SW 1271 (cell line): ENCODE measurements around the gene FBLN2.

Source experiments
- DNase-seq, 2 experiments: peaks; one replicate each; lab custom pipeline; 2025; lab: John Stamatoyannopoulos, UW

The FBLN2 gene

DNA sequence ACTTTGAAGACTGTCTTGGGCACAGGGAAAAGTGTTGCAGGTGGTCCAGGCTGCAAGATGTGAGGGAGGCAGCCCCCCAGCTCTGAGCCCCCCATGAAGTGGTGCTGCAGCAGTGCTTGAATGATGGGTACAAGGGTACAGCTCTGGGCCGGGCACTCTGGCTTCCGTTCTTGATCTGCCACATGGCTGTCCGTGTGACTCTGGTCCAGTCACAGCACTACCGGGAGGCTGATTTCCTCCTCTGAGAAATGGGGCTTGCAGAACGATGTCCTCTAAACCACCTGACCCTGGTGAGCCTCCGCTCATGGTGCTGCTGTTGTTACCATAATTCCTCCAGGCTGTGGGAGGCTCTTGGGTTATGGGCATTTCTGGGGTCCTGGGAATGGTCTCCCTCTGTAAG, 75.1 kb downstream of the FBLN2 start:
- DNase-seq: no peak

DNA sequence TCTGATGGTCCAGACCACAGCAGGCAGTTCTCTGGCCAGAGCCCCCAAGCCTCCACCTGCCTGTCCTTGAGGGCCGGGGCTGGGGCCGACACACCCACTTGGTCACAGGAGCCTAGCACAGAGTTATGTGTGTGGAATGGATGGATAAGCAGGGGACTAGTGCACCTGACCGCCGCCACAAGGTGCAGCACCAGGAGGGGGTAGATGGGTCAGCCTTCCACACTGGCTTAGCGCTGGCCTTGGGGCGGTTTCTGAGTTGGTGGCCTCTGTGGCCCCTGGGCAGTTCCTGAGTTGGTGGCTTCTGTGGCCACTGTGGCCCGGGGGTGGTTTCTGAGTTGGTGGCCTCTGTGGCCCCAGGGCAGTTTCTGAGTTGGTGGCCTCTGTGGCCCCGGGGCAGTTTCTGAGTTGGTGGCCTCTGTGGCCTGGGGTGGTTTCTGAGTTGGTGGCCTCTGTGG, 75.8 kb downstream of the FBLN2 start:
- DNase-seq: no peak

DNA sequence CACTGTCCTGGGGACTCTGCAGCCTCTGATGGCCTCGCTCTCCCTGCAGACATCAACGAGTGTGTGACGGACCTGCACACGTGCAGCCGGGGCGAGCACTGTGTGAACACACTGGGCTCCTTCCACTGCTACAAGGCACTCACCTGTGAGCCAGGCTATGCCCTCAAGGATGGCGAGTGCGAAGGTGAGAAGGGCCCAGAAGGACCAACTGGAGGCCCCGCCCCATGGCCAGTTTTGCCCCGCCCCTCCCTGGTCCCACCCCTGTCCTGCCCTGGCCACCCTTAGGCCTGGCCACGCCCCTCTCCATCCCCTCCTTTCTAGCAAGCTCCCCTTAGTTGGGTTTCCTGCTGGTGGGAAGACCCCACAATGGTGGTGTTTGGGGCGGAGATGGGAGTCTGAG, 77.5 kb downstream of the FBLN2 start:
- DNase-seq: no peak

DNA sequence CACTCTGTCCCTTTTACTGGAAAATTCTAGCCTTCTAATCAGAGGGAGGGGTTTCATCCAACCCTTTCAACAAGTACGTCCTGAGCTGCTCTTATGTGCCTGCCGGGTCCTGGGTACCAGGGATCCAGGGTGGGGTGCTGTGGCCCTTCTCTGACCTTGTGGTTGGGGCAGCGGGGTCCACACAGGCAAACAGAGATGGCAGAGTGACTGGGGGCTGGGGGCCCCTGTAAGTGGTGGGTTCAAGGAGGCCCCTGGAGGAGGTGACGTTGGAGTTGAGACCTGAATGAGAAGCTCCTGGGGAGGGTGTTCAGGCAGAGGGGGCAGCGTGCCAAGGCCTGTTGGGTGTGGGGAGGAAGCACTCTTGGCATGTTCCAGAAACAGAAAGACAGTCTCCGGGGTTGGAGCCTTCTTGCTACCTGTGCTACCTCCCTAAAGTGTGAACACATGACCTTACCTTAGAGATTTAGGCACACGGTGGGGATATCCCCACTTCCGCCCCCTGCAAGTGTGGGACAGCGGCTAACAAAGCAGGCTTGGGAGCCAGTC, 78.1 kb downstream of the FBLN2 start:
- DNase-seq: no peak

DNA sequence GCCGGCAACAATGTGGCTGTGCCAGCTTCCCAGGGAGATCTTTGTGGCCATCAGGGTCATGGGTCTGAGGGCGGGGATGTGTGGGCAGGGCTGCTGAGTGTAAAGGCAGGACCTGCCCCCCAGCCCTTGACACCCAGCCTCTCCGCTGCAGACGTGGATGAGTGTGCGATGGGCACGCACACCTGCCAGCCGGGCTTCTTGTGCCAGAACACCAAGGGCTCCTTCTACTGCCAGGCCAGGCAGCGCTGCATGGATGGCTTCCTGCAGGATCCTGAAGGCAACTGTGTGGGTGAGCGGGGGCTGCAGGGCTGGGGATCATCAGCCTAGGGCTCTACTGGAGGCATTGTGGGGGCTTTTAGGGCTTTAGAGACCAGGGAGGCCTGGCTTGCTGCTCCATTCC, 78.8 kb downstream of the FBLN2 start:
- DNase-seq: no peak

DNA sequence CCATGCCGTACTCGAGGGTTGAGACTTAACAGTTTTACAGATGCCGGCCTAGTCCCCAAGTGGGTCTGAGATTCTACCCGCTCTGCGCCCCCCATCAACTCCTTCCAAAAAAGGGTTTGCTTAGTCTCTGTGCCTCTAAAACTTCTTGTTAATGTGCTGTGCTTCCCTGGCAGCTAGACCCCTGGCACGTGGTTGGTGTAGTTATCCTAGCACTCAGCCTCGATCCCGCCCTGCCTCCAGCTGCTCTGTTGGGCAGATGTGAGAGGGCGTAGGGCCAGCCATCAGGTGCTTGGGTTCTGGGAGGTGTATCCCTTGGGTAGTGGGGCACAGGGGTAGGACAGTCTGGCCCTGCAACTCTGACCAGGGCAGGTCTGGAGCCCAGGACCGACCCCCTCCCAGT, 79.5 kb downstream of the FBLN2 start:
- no peak for DNase-seq

DNA sequence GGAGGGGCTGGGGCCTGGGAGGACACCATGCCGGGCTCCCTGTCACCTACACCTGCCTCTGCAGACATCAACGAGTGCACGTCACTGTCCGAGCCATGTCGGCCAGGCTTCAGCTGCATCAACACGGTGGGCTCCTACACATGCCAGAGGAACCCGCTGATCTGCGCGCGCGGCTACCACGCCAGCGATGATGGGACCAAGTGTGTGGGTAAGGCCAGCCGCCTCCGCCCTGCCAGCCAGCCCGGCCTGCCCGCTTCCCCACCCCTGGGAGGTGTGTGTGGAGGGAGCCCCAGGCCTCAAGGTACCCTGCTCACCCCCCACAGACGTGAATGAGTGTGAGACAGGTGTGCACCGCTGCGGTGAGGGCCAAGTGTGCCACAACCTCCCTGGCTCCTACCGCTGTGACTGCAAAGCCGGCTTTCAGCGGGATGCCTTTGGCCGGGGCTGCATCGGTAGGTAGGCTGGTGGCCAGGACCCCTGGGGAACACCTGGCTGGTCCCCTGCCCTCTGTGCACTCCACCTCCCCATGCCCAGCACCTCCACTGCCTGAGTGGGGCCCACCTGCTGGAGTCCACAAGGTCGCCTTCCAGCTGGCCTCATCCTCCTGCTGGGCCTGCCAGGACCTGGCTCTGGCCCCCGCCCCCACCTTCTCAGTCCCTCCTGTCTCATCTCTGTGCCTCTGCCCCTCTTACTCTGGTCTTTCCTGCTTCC, 80.1 kb downstream of the FBLN2 start:
- DNase-seq: no peak

DNA sequence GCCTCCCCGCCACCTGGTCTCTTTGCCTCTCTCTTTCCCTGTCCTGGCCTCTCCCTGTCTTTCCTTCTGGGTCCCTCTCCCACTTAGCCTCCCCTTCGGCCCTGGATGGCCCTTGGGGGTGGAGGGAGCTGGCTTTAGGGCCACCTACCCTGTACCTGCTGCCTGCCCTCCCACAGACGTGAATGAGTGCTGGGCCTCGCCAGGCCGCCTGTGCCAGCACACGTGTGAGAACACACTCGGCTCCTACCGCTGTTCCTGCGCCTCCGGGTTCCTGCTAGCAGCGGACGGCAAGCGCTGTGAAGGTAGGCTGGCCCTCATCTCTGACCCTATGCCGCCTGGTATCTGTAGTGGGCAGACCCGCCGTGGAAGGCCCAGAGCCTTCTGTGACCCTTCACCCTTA, 80.7 kb downstream of the FBLN2 start:
- no peak for DNase-seq

DNA sequence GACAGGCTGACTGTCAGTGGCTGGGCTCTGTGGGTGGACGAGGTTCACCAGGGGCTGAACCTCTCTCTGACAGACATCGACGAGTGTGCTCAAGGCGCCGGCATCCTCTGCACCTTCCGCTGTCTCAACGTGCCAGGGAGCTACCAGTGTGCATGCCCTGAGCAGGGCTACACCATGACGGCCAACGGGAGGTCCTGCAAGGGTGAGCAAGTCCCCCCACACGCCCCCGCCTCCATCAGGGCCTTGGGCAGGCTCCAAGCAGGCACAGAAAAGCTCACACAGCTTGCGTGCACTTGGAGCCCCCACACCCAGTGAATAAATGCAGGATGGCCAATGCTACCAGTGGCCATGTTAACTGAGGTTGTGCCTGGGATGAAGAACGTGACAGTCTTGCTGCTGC, 82.3 kb downstream of the FBLN2 start:
- no peak for DNase-seq

DNA sequence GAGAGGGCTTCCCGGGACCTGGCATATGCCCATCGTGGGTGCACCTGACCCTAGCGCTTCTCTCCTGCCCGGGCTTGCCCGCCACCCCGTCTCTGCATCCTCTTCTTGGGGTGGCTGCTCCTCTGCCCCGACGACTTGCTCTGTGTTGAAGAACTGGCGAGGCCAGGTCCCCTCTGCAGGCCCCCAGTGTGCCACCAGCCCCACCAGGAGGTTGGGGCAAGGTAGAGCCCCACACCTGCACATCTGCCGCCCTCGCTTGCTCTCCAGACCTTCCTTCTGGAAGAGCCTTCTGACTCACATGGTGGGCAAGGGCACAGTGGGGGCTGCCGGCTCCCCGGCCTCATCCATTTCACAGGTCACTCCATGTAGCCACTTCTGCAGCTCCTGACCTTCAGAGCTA, 84.3 kb downstream of the FBLN2 start:
- DNase-seq: no peak

DNA sequence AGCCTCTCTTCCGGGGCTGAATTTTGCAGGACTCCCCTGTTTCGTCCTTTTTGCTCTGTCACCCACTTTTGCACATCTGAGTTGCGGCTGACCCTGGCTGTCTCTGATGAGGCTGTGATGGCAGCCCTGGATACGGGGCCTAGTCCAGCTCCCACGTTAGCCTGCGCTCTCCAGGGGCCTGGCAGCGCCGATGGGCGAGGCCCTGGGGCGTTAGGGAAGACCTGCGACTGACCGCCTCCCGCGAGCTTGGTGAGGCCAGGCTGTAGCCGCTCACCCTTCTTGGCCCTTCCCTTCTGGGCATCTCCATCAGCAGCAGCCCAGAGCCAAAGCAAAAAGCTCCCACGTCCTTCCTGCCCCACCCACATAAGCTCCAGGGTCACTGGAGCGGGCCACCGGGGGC, 85.2 kb downstream of the FBLN2 start:
- DNase-seq: no peak

DNA sequence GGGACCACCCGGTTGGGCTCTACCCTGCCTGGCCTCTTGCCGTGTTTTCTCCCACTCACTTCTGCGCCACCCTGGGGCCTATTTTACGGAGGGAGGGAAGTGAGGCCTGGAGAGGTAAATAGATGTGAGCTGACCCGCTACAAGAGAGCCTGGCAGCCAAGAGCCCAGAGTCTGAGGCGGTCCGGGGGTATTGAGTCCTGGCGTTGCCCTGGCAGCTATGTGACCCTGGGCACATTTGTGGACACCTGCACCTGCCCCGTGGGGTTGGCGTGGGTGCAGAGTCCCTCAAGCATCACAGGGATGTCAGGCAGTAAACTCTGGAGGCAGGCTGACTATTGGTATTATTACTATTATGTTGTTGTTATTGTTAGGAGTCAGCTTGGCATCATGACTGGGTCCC, 85.7 kb downstream of the FBLN2 start:
- DNase-seq: no peak

DNA sequence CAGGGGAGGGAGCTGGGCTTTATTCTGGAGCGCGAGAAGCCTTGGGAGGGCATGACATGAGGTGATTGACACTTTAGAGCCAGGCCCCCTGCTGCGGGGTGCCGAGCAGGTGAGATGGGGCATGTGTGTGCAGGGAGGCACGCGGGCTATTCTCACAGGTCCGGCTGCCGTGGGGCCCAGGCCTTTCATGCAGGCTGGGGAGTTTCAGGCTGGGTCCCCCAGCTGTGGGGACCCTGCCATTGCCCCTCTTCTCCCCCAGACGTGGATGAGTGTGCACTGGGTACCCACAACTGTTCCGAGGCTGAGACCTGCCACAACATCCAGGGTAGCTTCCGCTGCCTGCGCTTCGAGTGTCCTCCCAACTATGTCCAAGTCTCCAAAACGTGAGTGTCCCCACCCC, 87.3 kb downstream of the FBLN2 start:
- no peak for DNase-seq

DNA sequence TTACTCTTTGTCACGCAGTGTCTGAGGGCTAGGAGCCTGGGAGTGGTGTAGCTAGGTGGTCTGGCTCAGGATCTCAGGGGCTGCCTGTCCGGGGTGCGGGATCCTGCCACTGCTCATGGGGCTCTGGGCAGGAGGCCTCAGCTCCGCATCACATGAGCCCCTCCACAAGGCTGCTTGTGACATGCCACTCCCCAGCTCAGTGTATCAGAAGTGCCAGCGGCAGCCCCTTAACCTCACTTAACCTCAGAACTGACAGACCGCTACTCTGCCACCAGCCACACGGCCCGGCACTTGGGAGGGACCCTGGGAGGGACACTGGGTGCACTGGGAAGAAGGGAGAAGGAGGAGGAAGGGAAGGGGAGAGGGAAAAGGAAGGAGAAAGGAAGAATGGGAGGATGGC, 87.9 kb downstream of the FBLN2 start:
- DNase-seq: no peak

DNA sequence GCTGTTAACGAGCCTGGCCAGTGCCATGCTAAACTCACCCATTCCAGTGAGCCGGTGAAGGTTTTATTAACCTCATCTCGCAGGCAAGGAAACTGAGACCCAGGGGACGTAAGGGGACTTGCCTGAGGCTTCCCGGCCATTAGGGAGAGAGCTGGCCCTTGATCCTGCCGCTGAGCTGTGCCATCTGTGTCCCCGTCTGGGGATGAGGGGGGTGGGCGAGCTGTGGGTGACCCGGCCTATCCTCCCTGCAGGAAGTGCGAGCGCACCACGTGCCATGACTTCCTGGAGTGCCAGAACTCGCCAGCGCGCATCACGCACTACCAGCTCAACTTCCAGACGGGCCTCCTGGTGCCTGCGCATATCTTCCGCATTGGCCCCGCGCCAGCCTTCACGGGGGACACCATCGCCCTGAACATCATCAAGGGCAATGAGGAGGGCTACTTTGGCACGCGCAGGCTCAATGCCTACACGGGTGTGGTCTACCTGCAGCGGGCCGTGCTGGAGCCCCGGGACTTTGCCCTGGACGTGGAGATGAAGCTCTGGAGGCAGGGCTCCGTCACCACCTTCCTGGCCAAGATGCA, 88.5 kb downstream of the FBLN2 start:
- DNase-seq: no peak

DNA sequence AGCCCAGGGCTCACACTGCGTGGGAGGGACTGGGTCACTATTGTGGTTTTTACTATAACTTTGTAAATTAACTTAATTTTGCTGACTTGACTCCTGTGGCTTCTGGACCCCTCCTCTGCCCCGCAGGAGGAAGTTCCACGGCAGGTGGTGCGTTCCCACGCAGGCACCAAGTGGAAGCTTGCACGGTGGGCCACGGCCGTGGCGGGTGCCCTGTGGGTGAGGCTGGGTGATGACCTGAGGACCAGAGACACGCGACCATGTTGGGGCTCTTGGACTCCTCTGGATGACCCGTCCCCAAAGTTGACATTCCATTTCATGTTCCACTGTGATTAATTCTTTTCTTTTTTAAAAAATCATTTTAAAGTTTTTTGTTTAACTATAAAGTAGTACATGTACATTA, 89.0 kb downstream of the FBLN2 start:
- DNase-seq: no peak

DNA sequence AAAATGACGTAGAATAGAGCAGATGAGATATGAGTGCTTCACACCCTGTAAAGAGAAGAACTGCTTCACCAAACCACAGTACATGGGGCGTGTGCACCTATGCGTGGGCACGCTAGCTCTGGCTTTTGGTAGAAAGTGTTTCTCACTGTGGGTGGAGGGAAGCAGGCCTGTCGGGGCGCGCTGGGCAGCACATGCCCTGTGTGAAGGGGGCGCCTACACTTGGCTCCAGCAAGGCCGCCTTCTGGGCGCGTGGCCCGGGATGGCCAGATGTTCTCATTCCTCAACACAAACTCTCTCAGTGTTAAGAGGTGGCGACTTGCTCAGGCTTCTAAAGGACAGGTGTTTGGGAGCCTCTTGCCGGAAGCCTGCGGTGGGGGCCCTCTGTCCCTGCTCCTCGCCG, 90.0 kb downstream of the FBLN2 start:
- DNase-seq: no peak

DNA sequence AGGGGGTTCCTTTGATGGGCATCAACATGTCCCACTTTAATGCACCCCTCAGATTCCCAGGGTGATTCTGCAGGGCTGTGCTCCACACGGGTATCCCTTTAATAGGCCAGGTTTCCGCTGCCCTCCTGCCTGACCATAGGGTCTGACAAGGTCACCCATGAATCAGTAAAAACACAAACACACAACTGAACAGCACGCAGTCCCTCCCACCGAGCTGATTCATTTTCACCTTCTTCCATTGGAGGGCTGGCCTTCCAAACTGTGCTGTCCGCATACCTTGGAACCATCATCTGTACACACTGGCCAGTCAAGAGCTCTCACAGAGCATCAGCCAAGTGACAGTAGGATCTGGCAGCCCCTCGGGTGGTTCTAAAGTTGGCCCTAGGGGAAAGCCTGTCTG, 93.7 kb downstream of the FBLN2 start:
- no peak for DNase-seq

DNA sequence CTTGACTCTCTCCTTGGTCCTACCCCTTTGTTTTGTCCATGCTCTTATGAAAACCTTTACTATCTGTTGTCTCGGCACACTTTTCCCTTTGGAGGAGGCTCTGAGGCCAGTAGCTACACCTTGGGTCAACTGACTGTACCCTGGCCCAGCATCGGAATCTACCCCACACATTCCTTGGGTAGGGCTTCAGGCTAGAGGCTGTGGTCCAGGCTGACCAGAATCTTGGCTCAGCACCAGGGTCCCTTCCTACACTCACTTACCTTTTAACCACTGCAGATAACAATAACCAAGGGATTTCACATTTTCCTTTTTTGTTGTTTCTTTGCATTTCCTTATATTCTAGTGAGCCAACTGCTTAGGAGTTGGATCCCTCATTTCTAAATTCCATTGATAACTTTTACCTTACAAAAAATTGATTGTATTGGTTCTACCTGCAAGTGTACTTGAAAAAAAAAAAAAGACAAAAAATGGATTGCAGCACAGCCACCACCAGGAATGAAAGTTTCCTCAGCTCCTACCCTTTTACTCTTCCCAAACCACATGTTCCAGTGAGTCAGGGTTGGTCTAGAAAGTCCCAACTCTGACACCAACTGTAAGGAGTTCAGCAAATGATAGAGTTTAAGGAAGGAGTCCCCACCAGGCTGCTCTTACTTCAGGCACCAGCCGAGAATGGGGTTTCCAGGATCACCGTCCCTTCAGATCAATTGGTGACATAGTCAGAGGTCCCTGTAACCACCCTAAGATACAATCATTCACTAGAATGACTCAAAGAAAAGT, 95.6 kb downstream of the FBLN2 start:
- no peak for DNase-seq

DNA sequence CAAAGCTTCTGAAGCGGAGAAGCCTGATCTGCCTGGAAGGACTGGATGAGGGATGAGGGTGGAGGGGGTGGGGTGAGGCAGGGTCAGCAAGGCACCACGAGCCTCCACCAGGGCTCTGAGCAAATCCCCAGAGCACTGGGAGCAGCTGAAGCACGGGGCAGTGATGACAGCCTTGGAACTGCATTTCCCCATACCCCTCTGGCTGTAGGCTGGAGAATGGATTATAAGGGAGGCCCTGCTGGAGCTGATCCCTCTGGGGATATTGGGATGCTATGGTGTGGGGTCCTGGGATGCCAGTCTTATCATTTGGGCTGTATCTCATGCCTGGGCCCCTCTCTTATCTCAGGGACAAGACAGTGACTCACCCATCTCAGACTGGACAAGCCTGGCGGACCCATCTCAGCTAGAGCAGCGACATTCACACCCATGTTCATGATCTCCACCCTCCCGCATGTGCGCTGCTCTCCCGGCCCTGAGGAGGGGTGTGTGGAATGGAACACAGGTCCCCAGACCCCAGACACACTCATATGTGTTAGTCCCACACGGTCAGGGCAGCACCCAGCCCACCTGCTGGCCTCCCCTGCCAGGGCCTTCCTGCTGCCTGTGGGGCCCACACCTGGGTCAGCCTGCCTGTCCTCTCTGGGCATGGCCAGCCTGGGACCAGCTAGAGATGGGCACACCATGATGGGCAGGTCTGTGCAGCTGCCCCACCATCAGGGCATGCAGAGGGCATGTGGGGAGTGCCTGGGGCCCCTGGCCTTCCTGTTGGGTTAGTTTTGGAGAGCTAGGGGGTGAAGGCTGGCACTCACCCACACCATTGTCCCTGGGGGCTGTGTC, 97.1 kb downstream of the FBLN2 start:
- no peak for DNase-seq

DNA sequence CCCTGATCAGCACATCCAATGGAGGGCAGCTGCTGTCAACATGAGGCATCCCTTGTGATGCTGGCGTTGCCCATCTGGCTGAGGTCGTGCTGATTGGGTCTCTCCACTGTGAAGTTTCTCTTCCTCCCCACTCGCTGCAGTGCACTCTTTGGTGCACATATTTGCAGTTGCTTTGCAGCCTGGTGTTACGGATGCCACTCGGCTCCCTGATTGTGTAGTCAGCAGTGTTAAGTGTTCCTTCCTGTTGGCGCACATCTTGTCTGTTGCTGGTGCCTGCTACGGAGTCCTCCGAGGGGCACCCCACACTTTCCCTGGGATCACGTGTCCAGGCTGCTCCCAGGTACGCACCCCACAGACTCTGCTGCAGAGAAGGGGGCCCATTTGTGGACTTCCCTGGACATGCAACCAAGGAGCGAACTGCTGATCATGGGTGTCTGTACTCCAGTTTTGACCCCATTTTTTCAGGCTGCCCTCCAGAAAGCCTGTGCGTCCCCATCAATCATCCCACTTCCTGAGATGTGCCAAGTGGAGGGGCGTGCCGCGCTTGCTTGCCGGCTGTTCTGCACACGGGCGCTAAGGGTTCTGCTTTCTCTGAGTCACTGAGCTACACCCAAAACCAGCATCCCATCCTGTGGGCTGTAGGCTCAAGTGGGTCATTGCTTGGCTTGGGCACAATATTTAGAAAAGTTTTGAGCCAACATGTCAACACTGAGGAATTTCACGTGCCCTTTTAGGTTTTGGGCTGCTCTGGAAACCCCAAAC, 98.6 kb downstream of the FBLN2 start:
- no peak for DNase-seq
